K562 (cell line): Measurements from ENCODE around the gene NFATC2. TPM values are rescaled to one million over a fixed set of nuclear protein-coding genes. Genes with fewer than 3 reads are reported as not detected.

Source experiments
- ATAC-seq: fragments of 200-7000 bp; cut with Tn5 transposase; 3 replicates; pipeline ENCODE4 v1.9.1; 2020; ENCODE audit warnings: moderate library complexity
- BruUV-seq: library from RNA; stranded (reverse); fragments of 400-500 nt; replicated peaks from 2 replicates; lab custom pipeline; 2021; lab: Mats Ljungman, UMichigan
- CTCF ChIA-PET: fragments of 300-600 bp; formaldehyde crosslinking; extraction: SDS; loops from one replicate; lab custom pipeline; 2021; ENCODE audit warnings: low intra/inter-chr PET ratio; lab: Yijun Ruan, JAX
- POLR2A ChIA-PET: fragments of 300-600, 350-650 bp; sonication (Branson Sonifier 250); formaldehyde crosslinking; extraction: SDS; loops from one replicate; lab custom pipeline; 2021; ENCODE audit warnings: antibody characterized with exemption, inconsistent platforms; lab: Yijun Ruan, JAX
- DNase-seq, 4 experiments: peaks; one replicate each; pipeline versions ENCODE4 v3.0.0 to v3.0.0-alpha.2; 2011 to 2018; ENCODE audit warnings: low spot score in 3 of 4, mixed read lengths in 3 of 4; ENCODE audit errors: extremely low read depth in 1 of 4
- FAIRE-seq: peaks from 2 replicates; lab custom pipeline; 2011; peaks lifted over from hg19 to GRCh38; lab: Jason Lieb, UNC
- H2AFZ ChIP-seq: 2 replicates; pipeline ENCODE4 v1.6.0; 2011; ENCODE audit warnings: low read depth, low read length, control low read depth, inconsistent platforms
- H3K27ac ChIP-seq: fragments of 200-600 bp; 3 replicates; pipeline ENCODE4 v1.8.0; 2011; ENCODE audit warnings: low read depth, mild to moderate bottlenecking, control low read depth, inconsistent platforms, low read length, moderate library complexity, mixed read lengths; ENCODE audit errors: extremely low read depth
- H3K27me3 ChIP-seq, 2 experiments: fragments of 300-600 bp in 1 of 2; 2 replicates in 1 of 2; 3 replicates in 1 of 2; pipeline versions ENCODE4 v1.6.0 to v1.8.0; 2011; ENCODE audit warnings: inconsistent platforms in 2 of 2, low read length in 2 of 2, mild to moderate bottlenecking in 1 of 2, mixed read lengths in 1 of 2, moderate library complexity in 1 of 2; ENCODE audit not compliant: control insufficient read depth in 2 of 2, insufficient read depth in 2 of 2
- H3K36me3 ChIP-seq: fragments of 300-600 bp; 3 replicates; pipeline ENCODE4 v1.8.0; 2011; ENCODE audit warnings: mild to moderate bottlenecking, low read length, inconsistent platforms; ENCODE audit not compliant: control insufficient read depth, insufficient read depth
- H3K4me1 ChIP-seq, 2 experiments: fragments of 200-600 bp in 1 of 2; replicated peaks in 1 of 2; 2 replicates in 1 of 2; 3 replicates in 1 of 2; pipeline versions ENCODE4 v1.5.1 to v1.8.0; 2011; ENCODE audit warnings: inconsistent platforms in 2 of 2, low read length in 2 of 2, mild to moderate bottlenecking in 1 of 2, mixed read lengths in 1 of 2, moderate library complexity in 1 of 2; ENCODE audit not compliant: control insufficient read depth in 2 of 2, insufficient read depth in 2 of 2
- H3K4me2 ChIP-seq: 2 replicates; pipeline ENCODE4 v1.6.1; 2011; ENCODE audit warnings: low read length, control low read depth, inconsistent platforms, mixed read lengths; ENCODE audit not compliant: insufficient read depth
- H3K4me3 ChIP-seq: fragments of 200-600 bp; sonication (generic), shearing (Covaris generic); 2 replicates; pipeline ENCODE4 v1.5.1; 2016; ENCODE audit warnings: control low read depth, inconsistent platforms
- H3K79me2 ChIP-seq: fragments of 200-600 bp; 3 replicates; pipeline ENCODE4 v1.8.0; 2011; ENCODE audit warnings: low read length, inconsistent platforms; ENCODE audit not compliant: control insufficient read depth, insufficient read depth
- H3K9ac ChIP-seq, 2 experiments: 2 replicates each; pipeline versions ENCODE4 v1.6.0 to v1.6.1; 2011; ENCODE audit warnings: low read depth in 2 of 2, low read length in 2 of 2, control low read depth in 1 of 2, inconsistent platforms in 1 of 2, mild to moderate bottlenecking in 1 of 2, mixed read lengths in 1 of 2; ENCODE audit not compliant: insufficient read depth in 1 of 2
- H3K9me1 ChIP-seq: one replicate; pipeline ENCODE4 v1.6.0; 2011; ENCODE audit warnings: inconsistent platforms, mild to moderate bottlenecking, low read length, moderate library complexity; ENCODE audit not compliant: control insufficient read depth, insufficient read depth
- H3K9me3 ChIP-seq: replicated peaks from 2 replicates; pipeline ENCODE4 v1.5.1; 2011; ENCODE audit warnings: low read depth, low read length, inconsistent platforms; ENCODE audit not compliant: control insufficient read depth, insufficient read depth
- H4K20me1 ChIP-seq: replicated peaks from 2 replicates; pipeline ENCODE4 v1.6.1; 2011; ENCODE audit warnings: low read length, inconsistent platforms, mixed read lengths; ENCODE audit not compliant: control insufficient read depth, insufficient read depth
- ELK3 ChIP-seq: fragments of 450-650 bp; formaldehyde crosslinking; IDR thresholded peaks from 2 replicates; pipeline ENCODE4 v1.4.0; 2020; ENCODE audit warnings: mild to moderate bottlenecking
- HMG20A ChIP-seq: fragments of 450-650 bp; formaldehyde crosslinking; conservative IDR thresholded peaks from 2 replicates; pipeline ENCODE4 v1.4.0; 2020; ENCODE audit warnings: mild to moderate bottlenecking, mixed read lengths
- KDM1A ChIP-seq, 2 experiments: fragments of 450-650 bp; IDR thresholded peaks; 2 replicates each; pipeline ENCODE4 v1.6.1; 2016; ENCODE audit warnings: mild to moderate bottlenecking in 2 of 2
- RBM25 ChIP-seq: fragments of 200-400 bp; formaldehyde crosslinking; IDR thresholded peaks from 2 replicates; pipeline ENCODE4 v1.6.1; 2018; ENCODE audit warnings: low read length, low read depth, moderate library complexity; ENCODE audit not compliant: severe bottlenecking
- SMARCA5 ChIP-seq: fragments of 450-650 bp; IDR thresholded peaks from 2 replicates; pipeline ENCODE4 v1.6.1; 2016
- ZFP91 ChIP-seq: sonication (generic); formaldehyde crosslinking; IDR thresholded peaks from 2 replicates; pipeline ENCODE4 v1.8.0; 2022; ENCODE audit warnings: mild to moderate bottlenecking, missing genetic modification reagents
- WGBS: fragments of 100-300 bp; shearing (Covaris generic); methylation state at CpG from one replicate; pipeline ENCODE4 v1.1.6; 2016; ENCODE audit warnings: low coverage, mixed read lengths; ENCODE audit not compliant: insufficient coverage; ENCODE audit errors: missing lambda C conversion rate; 5-methylcytosine and 5-hydroxymethylcytosine counted together
- in situ Hi-C: fragments of 300-500 bp; cut with MboI; formaldehyde crosslinking; loops from 4 replicates; pipeline ENCODE4 v1.15.0; 2018; ENCODE audit warnings: inconsistent platforms, mixed read lengths
- intact Hi-C: fragments of 100-400 bp; cut with micrococcal nuclease; formaldehyde crosslinking; loops from 2 replicates; pipeline ENCODE4 v1.14.2; 2022
- polyA plus RNA-seq, 8 experiments: library from polyadenylated mRNA; depleted of rRNA in 4 of 8; stranded (reverse) in 5 of 8; unstranded in 3 of 8; fragments of >200 nt; fragmentation: Nextera tagmentation in 2 of 8; fragmentation: Illumina TruSeq in 1 of 8; extraction: Ambion mirVana in 2 of 8; extraction: Trizol in 1 of 8; gene quantifications; 2 replicates each; pipeline versions ENCODE4 v1.2.1 to v1.2.3, GENCODE V29; 2011 to 2014; ENCODE audit warnings: inconsistent platforms in 1 of 8, missing spikeins in 1 of 8
- total RNA-seq, 7 experiments: library from RNA; depleted of rRNA in 6 of 7; stranded (reverse); fragments of >200 nt in 6 of 7; fragmentation: Illumina TruSeq in 2 of 7; extraction: Trizol in 2 of 7; gene quantifications; 2 replicates each; pipeline versions ENCODE4 v1.2.1 to v1.2.3, GENCODE V29; 2011 to 2021; ENCODE audit warnings: low replicate concordance in 1 of 7

The NFATC2 gene
- total and polyA plus RNA-seq, 9 of the 15 experiments (the other 6 are each of a cell fraction or from before 2014, with no cell fraction given): 1.9 to 11.2 (median 3.0) TPM

- peaks cover 9% of the 10 kb centered on the region; the same call in 2 of the 3 replicates for H3K36me3 ChIP-seq
- H3K4me1 ChIP-seq: peaks cover 4 to 16% of the 10 kb centered on the region in 2 experiments
- TF ChIP-seq SMARCA5 (0 out of 2 replicates have a peak, but pooled peaks have one; percentile 38), ELK3 (CRISPR knock-in tag) (no peak), ZFP91 (CRISPR knock-in tag) (no peak), RBM25 (peak; percentile 43), KDM1A (IDR thresholded peaks at IDR 0.05) (peak in 1 of 2 experiments; percentile 42; a peak in 1 of 4 replicates), HMG20A (no peak)
- TF ChIP-seq, all 486 proteins: peak for 3
- Histone ChIP-seq H3K4me2 (no peak overlapping the region), H3K27me3 (no peaks in the 10 kb centered on the region), H3K27ac (no peak overlapping the region), H3K4me3 (no peak overlapping the region), H3K9me3 (no peaks in the 10 kb centered on the region), H4K20me1 (no peaks in the 10 kb centered on the region; the same call in none of the 2 replicates), H3K9ac (peak overlapping the region in 1 of 2 experiments; percentile 12; a peak in 1 of 4 replicates), H3K79me2 (peaks cover 4% of the 10 kb centered on the region; the same call in 2 of the 3 replicates), H2AFZ (no peak overlapping the region), H3K9me1 (no peaks in the 10 kb centered on the region)
- 93% methylated on average over 11 of the region's 11 CpGs for WGBS
- ATAC-seq (no peak), FAIRE-seq (no peak), DNase-seq (no peak)
- no TSS peak for BruUV-seq
- intact Hi-C loops: no loop called here
- POLR2A ChIA-PET: interaction anchor here (0.6 to 1.1 kb wide), 2 partner anchors 19 to 33 kb away, joined by 3 read pairs; no protein-coding TSS in a partner anchor
- CTCF ChIA-PET: no interaction called here
- in situ Hi-C loops: no loop called here
These were observed 43.6 kb downstream of the NFATC2 start for GRCh38 chr20:51498765-51499540.
